ENCODE results near the gene IGFL3. TPM values are rescaled to one million over a fixed set of nuclear protein-coding genes. Genes with fewer than 3 reads are reported as not detected.
"Not testable (repeated sequence)": the region's sequence is repeated elsewhere in the genome, so short reads cannot be mapped to it uniquely, and the experiment has no call there.

The IGFL3 gene
- total RNA-seq, 2 donors from 2014 or later = not detected

DNA sequence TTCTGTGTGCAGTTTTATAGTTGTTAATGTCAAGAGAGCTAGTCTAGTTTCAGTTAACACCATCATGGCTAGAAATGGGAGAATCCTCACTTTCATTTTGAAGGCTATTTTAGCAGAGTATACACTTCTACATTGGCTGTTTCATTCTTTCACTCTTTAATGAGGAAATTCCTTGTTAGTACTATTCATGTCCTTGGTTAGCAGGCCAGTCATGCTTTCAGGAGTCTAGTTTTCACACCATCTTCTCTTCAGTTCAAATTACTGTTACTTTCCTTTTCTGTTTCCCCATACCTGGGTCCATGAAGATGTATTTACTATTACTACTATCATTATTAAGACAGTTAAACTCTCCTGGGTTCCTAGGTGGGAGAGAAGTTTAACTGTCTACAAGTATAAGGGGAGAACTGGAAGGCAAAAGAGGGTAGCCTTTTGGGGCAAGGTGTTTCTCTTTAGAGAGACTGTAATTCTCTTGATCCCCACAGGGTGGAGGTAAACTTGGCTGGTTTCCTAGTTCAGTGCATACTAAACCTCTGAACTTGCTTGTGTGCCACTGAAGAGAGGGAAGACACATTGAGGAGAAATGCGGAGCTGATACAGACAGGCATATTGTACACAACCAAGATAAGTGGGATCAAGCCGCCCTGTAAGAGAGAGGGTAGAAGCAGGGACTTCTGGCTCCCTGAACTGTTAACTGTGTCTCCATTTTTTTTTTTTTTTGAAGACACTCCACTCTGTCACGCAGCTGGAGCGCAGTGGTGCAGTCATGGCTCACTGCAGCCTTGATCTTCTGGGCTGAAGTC is 42.4 kb downstream of the IGFL3 start:
- peaks cover 6% of the 10 kb centered on the region for H3K4me1 ChIP-seq
- TF ChIP-seq, protein P1, sequence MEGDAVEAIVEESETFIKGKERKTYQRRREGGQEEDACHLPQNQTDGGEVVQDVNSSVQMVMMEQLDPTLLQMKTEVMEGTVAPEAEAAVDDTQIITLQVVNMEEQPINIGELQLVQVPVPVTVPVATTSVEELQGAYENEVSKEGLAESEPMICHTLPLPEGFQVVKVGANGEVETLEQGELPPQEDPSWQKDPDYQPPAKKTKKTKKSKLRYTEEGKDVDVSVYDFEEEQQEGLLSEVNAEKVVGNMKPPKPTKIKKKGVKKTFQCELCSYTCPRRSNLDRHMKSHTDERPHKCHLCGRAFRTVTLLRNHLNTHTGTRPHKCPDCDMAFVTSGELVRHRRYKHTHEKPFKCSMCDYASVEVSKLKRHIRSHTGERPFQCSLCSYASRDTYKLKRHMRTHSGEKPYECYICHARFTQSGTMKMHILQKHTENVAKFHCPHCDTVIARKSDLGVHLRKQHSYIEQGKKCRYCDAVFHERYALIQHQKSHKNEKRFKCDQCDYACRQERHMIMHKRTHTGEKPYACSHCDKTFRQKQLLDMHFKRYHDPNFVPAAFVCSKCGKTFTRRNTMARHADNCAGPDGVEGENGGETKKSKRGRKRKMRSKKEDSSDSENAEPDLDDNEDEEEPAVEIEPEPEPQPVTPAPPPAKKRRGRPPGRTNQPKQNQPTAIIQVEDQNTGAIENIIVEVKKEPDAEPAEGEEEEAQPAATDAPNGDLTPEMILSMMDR (IDR thresholded peaks at IDR 0.05) = peak in 6 of 7 experiments; percentile 52 to 80 (median 72)
- no peak for TF ChIP-seq POLR2A (IDR thresholded peaks at IDR 0.05)
- intact Hi-C loops (cut with DNase I) = loop anchor here (10.0 kb wide), 1 partner anchor 183 kb away; no protein-coding TSS in a partner anchor
- DNase-seq (peak; percentile 40 to 55 (median 42)), ATAC-seq (peak; percentile 71)
- WGBS, 2 donors = 43 to 44% methylated on average over 4 of the region's 4 CpGs
- no peaks in the 10 kb centered on the region for H3K9me3 ChIP-seq
- H3K27me3 ChIP-seq = peaks cover 0 to 7% of the 10 kb centered on the region in 2 donors
- no peak overlapping the region for H3K27ac ChIP-seq
- H3K36me3 ChIP-seq (replicated peaks in 1 of 2; ENCODE audit: insufficient read depth in 1 of 2, low read depth in 2 of 2) = no peaks in the 10 kb centered on the region
- H3K4me3 ChIP-seq = no peak overlapping the region

DNA sequence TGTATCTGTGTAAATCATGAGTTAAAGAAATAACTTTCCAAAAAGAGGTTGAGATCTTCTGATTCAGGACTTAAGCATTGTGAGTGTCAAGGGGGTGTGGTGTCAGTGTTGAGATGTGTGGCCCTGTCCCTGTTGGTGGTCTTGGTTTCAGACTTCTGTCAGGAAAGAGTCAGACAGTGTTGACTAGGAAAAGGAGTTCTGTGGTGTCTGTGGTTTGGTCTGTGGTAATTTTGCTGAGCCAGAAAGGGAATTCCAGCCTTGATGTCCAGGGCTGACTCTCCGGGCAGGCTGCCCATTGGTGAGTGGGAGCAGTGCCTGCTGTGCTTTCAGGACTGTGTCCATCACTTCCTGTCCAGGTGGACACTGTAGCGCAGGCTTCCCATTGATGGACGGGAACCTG is 43.9 kb downstream of the IGFL3 start:
- Histone ChIP-seq H3K4me1 (peaks cover 11% of the 10 kb centered on the region), H3K4me3 (no peak overlapping the region), H3K36me3 (replicated peaks in 1 of 2; ENCODE audit: insufficient read depth in 1 of 2, low read depth in 2 of 2) (no peaks in the 10 kb centered on the region), H3K9me3 (no peaks in the 10 kb centered on the region), H3K27ac (no peak overlapping the region), H3K27me3 (peaks cover 0 to 9% of the 10 kb centered on the region in 2 donors)
- ATAC-seq = no peak
- TF ChIP-seq, protein P1 (IDR thresholded peaks at IDR 0.05) = no peak
- no peak for TF ChIP-seq POLR2A (IDR thresholded peaks at IDR 0.05)
- DNase-seq = peak in 3 of 4 donors; percentile 9 to 21 (median 18)
- intact Hi-C loops (cut with DNase I) = loop anchor here (10.0 kb wide), 1 partner anchor 184 kb away; no protein-coding TSS in a partner anchor
- WGBS, 2 donors = 33 to 44% methylated on average over 1 to 3 of the region's 3 CpGs

DNA sequence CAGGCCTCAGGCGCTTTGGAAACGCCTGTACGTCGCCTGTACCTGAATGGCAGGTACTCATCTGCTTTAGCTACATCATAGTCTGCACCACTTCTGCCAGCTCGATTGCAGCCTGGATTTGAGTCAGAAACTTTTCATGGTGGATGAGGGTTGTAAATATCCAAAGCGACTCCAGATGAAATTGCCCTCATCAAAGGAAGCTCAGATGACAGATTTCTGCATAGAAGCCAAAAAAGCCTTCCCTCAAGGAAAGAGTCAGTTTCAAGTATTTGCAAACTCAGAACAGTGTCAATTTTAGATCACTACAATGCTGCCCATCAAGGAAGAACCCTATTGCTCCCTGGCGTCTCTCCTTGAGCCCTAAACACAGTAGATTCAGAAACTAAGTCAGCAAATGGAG is 44.9 kb downstream of the IGFL3 start:
- DNase-seq = no peak
- TF ChIP-seq POLR2A (IDR thresholded peaks at IDR 0.05) = no peak
- TF ChIP-seq, protein P1 (IDR thresholded peaks at IDR 0.05) = no peak
- ATAC-seq = no peak
- Histone ChIP-seq H3K27ac (no peak overlapping the region), H3K36me3 (replicated peaks in 1 of 2; ENCODE audit: insufficient read depth in 1 of 2, low read depth in 2 of 2) (no peaks in the 10 kb centered on the region), H3K4me1 (peaks cover 11% of the 10 kb centered on the region), H3K27me3 (peaks cover 0 to 14% of the 10 kb centered on the region in 2 donors), H3K9me3 (no peaks in the 10 kb centered on the region), H3K4me3 (no peak overlapping the region)
- intact Hi-C loops (cut with DNase I) = no loop called here
- WGBS, 2 donors = 65 to 72% methylated on average over 3 to 7 of the region's 7 CpGs

DNA sequence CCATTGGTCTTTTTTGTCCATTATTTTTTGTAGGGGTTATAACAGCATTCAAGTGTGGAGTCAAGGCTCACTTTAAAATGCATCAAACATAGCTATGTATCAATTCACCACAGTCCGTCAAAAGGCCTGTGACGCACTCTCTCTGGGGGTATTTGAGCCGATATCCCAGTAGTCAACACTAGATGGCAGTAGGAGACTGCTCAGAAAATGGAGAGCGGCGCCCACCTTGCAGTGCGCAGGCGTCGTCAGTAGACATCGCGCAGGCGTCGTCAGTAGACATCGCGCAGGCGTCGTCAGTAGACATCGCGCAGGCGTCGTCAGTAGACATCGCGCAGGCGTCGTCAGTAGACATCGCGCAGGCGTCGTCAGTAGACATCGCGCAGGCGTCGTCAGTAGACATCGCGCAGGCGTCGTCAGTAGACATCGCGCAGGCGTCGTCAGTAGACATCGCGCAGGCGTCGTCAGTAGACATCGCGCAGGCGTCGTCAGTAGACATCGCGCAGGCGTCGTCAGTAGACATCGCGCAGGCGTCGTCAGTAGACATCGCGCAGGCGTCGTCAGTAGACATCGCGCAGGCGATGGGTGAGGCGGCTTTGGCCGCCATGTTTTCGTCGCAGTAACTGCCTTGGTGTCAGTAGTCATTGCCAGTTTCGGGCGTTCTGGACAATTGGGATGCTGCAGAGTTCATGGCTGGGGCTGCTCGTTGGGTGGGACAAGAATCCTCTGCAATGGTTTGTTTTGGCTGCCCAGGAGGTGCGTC is 45.7 kb downstream of the IGFL3 start:
- intact Hi-C loops (cut with DNase I); H3K9me3 ChIP-seq; H3K4me3 ChIP-seq; H3K36me3 ChIP-seq (replicated peaks in 1 of 2; ENCODE audit: insufficient read depth in 1 of 2, low read depth in 2 of 2); H3K27ac ChIP-seq: not testable (repeated sequence)
- TF ChIP-seq, protein P1 (IDR thresholded peaks at IDR 0.05) = peak in 5 of 7 experiments; percentile 30 to 64 (median 56)
- WGBS, 2 donors = 6 to 18% methylated on average over 12 to 36 of the region's 71 CpGs
- DNase-seq (peak; percentile 49 to 66 (median 63)), ATAC-seq (peak; percentile 80)
- H3K4me1 ChIP-seq = peaks cover 11% of the 10 kb centered on the region
- H3K27me3 ChIP-seq = peaks cover 0 to 14% of the 10 kb centered on the region in 2 donors

Data from body of pancreas (tissue), 4 donors.